HG02571 (cell line): ENCODE results near the gene PREPL.

ENCODE experiments used
- ATAC-seq: cut with Tn5 transposase; IDR thresholded peaks from one replicate; pipeline ENCODE4 v1.9.1; 2021; ENCODE audit warnings: mild to moderate bottlenecking, moderate library complexity; ENCODE audit not compliant: unreplicated experiment

Gene PREPL

GRCh38 chr2:44296653-44297052 lies 64.6 kb downstream of the PREPL start:
- no peak for ATAC-seq

GRCh38 chr2:44295633-44296359 lies 65.5 kb downstream of the PREPL start:
- no peak for ATAC-seq

DNA sequence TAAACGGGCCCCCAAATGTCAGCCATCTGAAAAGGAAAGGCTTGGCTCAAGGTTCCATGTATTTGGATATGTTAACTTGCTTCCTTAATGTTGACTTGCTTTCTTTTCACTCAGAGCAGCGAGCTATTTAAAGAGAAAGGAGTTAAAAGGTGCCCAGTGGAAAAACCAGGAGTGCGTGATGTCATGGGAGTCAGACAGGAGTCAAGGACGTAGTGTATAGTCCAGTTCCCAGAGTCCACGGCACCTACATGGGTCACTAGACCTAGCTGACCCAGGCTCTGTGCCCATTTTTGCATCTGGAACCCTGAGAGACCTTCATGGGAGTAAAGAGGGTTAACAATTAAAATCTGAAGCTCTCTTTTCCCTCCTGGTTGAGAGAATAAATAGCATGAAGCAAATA lies 66.2 kb downstream of the PREPL start:
- no peak for ATAC-seq

- ATAC-seq, result no peak
Measured at GRCh38 chr2:44291281-44292248, 69.7 kb downstream of the PREPL start.

- no peak for ATAC-seq
Measured at GRCh38 chr2:44290261-44290660, 71.0 kb downstream of the PREPL start.

- no peak for ATAC-seq
Measured at GRCh38 chr2:44286884-44287638, 74.2 kb downstream of the PREPL start.

GRCh38 chr2:44286119-44286883 lies 75.0 kb downstream of the PREPL start:
- no peak for ATAC-seq

DNA sequence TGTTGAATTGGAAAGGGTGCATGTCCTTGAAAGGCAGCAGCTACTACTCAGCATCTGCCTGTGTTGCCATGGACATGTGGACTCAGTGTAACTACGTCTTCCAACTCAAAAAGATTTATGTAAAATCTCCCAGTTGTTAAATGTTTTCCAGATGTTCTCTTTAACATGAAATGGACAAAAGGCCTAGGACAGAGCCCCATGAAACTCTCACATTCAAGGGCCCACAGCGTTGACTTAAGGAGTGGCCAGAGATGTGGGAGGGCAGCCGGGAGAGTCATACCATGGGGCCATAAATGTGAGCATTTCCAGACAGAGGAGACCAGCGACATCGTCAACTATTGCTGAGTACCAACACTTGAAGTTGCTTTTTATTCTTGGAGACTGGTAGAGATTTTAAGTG lies 76.1 kb downstream of the PREPL start:
- no peak for ATAC-seq

DNA sequence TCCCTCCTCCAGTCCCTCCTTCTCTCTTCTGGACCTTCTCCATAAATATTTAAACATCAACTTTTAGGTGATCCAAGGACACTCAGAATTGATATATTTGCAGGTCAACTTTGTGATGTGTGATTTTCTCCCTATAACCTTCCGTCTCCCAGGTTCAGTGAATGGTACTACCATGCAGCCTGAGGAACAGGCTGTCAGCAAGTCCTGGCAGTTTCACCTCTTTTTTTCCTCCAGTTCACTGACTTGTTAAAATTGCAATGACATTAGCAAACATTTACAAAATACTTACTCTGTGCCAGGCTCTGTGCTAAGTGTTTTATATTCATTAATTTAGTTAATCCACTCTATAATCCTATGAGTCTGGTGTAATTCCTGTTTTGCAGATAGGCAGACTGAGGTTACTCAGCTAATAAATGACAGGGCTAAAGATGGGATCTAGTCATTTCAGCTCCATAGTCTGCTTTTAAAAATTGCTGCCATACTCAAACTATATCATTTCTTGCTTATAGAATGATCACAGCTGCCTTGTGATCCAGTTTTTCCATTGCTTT lies 78.1 kb downstream of the PREPL start:
- no peak for ATAC-seq

GRCh38 chr2:44280869-44281268 lies 80.4 kb downstream of the PREPL start:
- ATAC-seq, result no peak

DNA sequence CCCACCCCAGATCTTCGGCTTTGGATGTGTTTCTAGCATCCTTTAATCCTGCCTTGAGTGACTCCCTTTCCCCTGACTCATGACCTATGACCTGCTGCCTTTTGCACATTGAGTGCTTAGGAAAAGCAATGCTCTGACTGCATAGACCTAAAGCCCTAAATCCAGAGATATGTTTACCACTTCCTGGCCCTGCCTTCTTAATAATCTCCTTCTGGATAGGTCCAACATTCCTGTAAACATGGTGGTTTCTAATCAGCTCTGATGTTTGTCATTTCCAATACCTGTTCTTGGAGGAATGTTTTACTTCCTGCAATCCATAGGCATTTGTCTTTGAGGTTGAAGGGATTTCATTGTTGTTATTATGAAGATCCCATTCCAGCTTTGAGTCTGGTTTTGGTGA lies 83.8 kb downstream of the PREPL start:
- ATAC-seq, result no peak

- no peak for ATAC-seq
Measured at GRCh38 chr2:44275927-44276303, 85.4 kb downstream of the PREPL start.

DNA sequence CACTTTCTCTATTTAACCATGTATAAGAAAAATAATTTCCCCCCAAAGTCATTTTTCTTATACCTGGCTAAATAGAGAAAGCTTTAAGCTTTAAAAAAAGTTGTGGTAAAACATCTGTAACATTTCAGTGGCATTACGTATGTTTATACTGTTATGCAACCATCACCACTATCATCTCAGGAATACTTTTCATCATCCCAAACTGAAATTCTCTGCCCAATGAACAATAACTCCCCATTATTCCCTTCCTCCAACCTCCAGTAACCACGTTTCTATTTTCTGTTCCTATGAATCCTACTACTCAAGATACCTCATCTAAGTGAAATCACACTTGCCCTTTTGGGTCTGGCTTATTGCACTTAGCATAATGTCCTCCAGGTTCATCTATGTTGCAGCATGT lies 87.7 kb downstream of the PREPL start:
- no peak for ATAC-seq

GRCh38 chr2:44273076-44273475 lies 88.2 kb downstream of the PREPL start:
- no peak for ATAC-seq

- ATAC-seq, result no peak
Measured at GRCh38 chr2:44271296-44271695, 90.0 kb downstream of the PREPL start.

DNA sequence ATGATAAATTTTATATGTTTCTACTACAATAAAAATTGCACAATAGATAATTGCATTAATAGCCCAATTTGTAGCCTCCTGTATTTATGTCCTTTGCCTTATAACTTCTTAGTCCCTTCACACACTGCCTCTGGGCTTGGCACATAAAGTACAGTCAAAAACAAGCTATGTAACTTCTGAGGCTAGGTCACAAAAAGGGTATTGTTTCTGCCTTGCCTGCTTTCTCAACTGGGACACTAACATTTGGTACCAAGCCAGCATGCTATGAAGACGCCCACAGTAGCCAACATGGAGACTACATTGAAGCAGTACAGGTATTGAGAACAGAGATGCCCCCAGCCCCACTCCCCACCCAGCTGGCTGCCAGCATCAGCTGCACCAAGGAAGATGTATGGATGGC lies 91.5 kb downstream of the PREPL start:
- no peak for ATAC-seq

GRCh38 chr2:44267796-44268648 lies 93.3 kb downstream of the PREPL start:
- ATAC-seq, result no peak
